ENCODE measurements around the gene DKKL1.

The DKKL1 gene

GRCh38 chr19:49338023-49338677, 25.5 kb upstream of the DKKL1 start:
- DNase-seq (ENCODE audit: low spot score), result no peak

GRCh38 chr19:49338691-49339300, 24.9 kb upstream of the DKKL1 start:
- peak; percentile 55 for DNase-seq (ENCODE audit: low spot score)

GRCh38 chr19:49339301-49340068, 24.2 kb upstream of the DKKL1 start:
- no peak for DNase-seq (ENCODE audit: low spot score)

DNA sequence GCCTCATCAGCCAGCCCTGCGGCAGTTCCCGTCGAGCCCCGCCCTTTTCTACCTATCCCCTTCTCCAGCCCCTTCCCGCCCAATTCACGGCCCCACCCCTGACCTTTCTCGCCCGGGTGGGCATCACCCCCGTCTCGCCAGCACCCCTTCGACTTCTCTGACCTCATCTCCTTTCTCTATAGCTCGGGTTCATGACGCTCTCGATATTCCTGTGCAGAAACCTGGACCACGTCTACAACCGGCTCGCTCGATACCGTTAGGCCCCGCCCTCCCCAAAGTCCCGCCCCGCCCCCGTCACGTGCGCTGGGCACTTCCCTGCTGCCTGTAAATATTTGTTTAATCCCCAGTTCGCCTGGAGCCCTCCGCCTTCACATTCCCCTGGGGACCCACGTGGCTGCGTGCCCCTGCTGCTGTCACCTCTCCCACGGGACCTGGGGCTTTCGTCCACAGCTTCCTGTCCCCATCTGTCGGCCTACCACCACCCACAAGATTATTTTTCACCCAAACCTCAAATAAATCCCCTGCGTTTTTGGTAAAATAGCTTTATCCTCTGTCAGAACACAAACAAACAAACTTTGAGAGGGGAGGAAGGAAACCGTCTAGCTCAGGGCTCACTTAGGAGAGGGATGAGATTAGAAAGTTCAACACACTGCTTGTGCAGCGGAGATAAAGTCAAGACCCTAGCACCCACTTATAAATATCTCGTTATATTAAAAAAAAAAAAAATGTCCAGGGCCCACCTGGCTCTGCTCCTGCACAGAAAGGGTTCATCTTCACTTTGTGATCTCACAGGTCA, 23.4 kb upstream of the DKKL1 start:
- DNase-seq (ENCODE audit: low spot score), result peak; percentile 98

DNA sequence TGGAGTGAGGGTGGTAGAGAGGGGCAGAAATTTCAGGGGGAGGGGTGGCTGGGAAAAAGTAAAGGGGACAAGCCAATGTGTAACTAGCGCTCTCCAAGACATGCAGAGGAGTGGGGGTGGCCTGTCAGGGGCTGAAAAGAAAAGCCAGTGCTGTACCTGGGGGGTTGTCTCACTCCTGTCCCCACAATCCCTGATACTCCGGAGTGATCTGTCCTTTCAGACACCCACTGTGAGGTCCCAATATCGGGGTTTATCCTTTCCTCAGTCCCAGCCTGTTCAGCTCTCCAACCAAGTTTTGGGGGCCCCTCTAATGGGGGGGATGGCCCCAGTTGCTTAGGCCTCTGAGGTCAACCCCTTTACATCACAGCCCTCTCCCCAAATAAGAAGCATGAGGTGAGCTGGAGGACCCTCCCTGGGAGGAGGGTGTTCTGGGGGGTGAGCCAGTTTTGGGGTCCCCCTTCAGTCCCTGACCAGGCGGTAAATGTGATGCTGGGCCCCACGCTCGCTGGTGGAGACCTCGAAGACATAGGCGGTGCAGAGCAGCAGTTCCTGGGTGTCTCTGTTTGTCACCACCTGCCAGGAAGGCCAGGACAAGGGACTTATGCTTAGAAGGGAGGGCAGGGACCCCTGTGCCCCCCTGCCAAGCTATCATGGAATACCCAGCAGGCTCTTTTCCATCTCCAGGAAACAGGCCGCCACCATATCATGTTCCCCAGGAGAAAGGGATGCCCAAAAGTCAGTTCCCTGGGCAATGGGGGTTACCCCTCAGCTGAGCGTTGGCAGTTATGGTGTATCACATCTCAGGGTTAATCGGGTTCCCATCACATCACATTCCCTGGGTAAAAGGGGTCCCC, 22.6 kb upstream of the DKKL1 start:
- no peak for DNase-seq (ENCODE audit: low spot score)

DNA sequence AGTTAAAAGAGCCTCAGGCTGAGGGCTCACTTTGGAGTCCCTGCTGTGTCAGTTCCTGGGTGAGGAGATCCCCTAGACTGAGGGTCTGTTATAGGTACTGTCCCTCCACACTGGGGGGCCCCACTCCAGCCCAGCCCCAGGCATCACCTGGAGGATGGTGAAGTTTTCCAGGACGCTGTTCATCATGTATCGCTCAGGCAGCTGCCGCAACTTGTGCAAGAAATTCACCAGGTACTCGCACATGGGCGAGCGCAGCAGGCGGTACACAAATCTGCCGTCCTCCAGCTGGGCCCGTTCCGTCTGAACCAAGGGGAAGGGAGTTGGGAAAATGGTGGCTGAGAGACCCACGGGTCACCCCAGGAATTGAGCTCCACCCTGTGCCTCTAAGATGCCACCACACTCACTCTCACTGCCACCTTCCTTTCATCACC, 21.4 kb upstream of the DKKL1 start:
- no peak for DNase-seq (ENCODE audit: low spot score)

GRCh38 chr19:49343123-49343522, 20.6 kb upstream of the DKKL1 start:
- DNase-seq (ENCODE audit: low spot score), result no peak

GRCh38 chr19:49344505-49345423, 18.9 kb upstream of the DKKL1 start:
- no peak for DNase-seq (ENCODE audit: low spot score)

GRCh38 chr19:49347191-49347590, 16.5 kb upstream of the DKKL1 start:
- DNase-seq (ENCODE audit: low spot score), result no peak

DNA sequence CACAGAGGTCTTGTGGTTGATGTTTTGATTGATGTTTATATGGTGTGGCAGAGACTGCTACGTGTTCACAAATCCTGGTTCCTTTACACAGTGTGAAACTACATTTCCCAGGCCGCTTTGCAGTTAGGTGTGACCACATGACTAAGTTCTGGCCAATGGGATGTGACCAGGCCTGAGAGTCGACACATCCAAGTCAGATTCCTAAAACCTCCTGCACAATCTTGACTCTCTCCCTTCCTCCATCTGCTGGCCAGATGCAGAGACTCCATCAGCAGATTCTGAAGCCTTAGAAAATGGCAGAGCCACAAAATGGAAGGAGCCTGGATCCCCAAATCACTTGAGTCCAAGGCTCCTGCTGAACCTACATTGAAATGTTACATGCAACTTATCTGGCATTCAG, 15.8 kb upstream of the DKKL1 start:
- DNase-seq (ENCODE audit: low spot score), result peak; percentile 83

DNA sequence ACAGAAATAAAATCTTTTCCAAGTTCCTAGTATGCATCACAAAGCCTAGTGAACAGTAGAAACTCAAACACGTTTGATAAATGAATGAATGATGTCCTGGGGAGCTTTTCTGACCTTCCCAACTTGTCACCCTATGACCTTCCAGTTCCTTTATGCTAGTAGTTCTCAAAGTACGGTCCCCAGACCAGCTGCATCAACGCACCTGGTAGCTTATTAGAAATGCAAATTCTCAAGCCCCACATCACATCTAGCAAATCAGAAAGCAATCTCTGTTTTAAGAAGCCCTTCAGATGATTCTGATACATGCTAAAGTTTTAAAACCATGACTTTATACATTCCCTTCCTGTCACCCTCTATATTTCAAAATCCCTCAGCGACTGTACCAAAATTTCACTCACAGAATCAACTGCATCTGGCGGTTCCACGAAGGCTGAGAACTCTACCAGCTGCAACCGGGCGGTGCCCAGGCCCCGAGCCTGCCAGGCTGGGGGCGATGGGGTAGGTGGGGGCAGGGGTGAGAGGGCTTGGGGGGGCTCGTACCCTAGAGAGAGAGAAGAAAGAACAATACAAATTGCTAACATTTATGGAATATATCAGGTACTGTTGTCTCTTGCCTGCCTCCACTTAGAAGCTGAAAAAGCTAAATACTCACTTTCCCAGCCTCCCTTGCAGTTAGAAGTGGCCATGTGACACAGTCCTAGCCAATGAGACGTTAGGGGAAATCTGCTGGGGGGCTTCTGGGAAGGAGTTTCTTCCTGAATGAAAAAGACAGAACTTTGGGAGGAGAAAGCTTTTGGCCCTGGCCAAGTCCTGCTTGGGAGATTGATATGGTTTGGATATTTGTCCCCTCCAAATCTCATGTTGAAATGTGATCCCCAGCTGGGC, 15.1 kb upstream of the DKKL1 start:
- peak; percentile 71 for DNase-seq (ENCODE audit: low spot score)

GRCh38 chr19:49349567-49349966, 14.1 kb upstream of the DKKL1 start:
- no peak for DNase-seq (ENCODE audit: low spot score)

GRCh38 chr19:49355909-49356353, 7.7 kb upstream of the DKKL1 start:
- DNase-seq (ENCODE audit: low spot score), result no peak

DNA sequence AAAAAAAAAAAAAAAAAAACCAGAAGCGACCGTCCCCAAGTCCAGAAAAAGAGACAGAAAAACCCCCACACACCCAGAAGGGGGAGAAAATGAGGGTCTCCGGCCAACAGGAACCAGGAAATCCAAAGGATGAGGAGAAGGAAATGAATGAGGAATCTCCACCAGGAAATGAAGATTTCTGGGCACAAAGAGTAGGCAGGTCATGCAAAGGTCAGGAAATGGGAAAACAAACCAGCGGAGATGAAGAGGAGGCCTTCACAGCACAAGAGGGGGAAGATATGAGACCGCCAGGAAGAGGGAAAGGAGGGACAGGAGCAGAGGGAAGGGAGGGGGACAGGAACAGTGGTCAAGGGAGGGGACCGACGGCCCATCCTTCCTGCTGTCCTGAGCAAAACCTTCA, 7.3 kb upstream of the DKKL1 start:
- no peak for DNase-seq (ENCODE audit: low spot score)

GRCh38 chr19:49357186-49357585, 6.5 kb upstream of the DKKL1 start:
- peak; percentile 60 for DNase-seq (ENCODE audit: low spot score)

DNA sequence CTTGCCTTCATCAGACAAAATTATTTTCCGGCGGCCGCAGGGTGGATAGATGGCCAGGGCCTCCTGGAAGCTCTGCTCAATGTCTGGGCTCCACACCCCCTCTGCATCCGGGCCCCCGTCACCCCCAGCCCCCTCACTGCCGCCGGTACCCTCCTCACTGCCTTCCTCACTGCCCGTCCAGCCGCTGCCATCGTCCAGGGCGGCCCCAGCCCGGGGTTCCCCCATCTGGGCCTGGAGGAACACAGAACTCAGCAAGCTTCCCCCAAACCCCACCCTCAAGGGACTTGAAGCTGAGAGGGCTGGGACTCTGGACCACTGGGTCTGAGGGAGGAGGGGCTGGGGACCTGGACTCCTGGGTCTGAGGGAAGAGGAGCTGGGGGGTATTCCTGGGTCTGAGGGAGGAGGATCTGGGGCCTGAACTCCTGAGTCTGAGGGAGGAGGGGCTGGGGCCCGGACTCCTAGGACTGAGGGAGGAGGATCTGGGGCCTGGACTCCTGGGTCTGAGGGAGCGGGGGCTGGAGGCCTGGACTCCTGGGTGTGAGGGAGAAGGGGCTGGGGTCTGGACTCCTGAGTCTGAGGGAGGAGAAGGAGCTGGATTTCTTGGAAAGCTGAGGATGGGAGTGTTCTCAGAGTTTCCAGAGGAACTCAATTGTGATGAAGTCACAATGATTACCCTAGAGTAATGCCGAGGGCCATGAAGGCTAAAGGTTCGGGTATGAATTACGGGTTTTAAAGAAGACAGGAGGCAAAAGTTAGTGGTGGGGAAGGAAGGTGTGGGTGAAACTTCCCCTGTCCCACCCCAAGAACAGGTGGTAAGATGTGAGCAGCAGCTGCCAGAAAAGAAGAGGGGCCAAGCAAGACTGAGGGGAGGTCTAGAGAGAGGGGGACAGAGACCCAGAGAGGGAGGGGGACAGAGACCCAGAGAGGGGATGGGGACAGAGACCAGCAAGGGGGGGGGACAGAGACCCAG, 3.5 kb upstream of the DKKL1 start:
- peak; percentile 21 for DNase-seq (ENCODE audit: low spot score)

DNA sequence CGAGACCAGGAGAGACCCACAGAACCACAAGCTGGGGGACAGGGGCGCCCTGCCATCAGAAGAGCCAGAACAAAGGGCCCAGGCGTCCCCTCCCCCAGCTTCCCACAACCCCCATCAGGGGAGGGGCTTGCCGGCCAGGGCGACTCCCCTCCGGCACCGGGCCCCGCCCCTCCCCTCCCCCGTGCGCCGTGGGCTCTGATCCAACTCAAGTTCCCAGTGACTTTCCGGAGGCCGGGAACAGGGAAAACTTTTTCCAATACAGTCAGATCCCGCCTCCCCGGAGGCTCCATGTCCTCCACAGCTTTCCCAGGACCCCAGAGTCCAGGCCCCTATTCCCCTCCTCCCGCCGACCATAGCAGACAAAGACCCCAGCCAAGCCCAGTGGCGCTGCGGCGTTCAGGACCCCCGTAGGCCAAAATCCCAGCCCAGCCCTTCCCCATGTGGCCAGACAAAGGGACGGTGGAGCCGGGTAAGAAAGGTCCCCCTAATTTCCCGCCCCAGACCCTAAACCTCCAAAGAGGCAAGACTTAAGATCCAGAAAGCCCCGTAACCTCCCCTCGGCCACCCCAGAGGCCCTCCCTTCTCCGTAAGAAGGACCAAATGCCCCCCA, 2.1 kb upstream of the DKKL1 start:
- DNase-seq (ENCODE audit: low spot score), result peak; percentile 19

Data from NAMALWA (cell line).